CD4-positive, alpha-beta T cell treated with Interleukin-15 for 1 hour (primary cell): Measurements from ENCODE around the gene BRI3.

Experiments
- DNase-seq: peaks from one replicate; pipeline ENCODE4 v3.0.0-alpha.2; 2020

The BRI3 gene

GRCh38 chr7:98288064-98288823 is 6.8 kb downstream of the BRI3 start:
- DNase-seq = no peak

- no peak for DNase-seq
Measured at GRCh38 chr7:98289333-98289875, 7.9 kb downstream of the BRI3 start.

GRCh38 chr7:98291717-98292116 is 10.2 kb downstream of the BRI3 start:
- no peak for DNase-seq

- DNase-seq = no peak
Measured at GRCh38 chr7:98293265-98293664, 11.8 kb downstream of the BRI3 start.

GRCh38 chr7:98293746-98294145 is 12.3 kb downstream of the BRI3 start:
- DNase-seq = no peak

GRCh38 chr7:98294326-98294725 is 12.8 kb downstream of the BRI3 start:
- no peak for DNase-seq

- DNase-seq = no peak
Measured at GRCh38 chr7:98294798-98295382, 13.4 kb downstream of the BRI3 start.

GRCh38 chr7:98295467-98296192 is 14.1 kb downstream of the BRI3 start:
- DNase-seq = no peak

GRCh38 chr7:98296833-98297232 is 15.3 kb downstream of the BRI3 start:
- no peak for DNase-seq

- DNase-seq = no peak
Measured at GRCh38 chr7:98297626-98298286, 16.3 kb downstream of the BRI3 start.

- DNase-seq = no peak
Measured at GRCh38 chr7:98300595-98301372, 19.3 kb downstream of the BRI3 start.

- no peak for DNase-seq
Measured at GRCh38 chr7:98301693-98302470, 20.4 kb downstream of the BRI3 start.

- no peak for DNase-seq
Measured at GRCh38 chr7:98303176-98303865, 21.8 kb downstream of the BRI3 start.

- DNase-seq = no peak
Measured at GRCh38 chr7:98303906-98304305, 22.4 kb downstream of the BRI3 start.

GRCh38 chr7:98305951-98306535 is 24.6 kb downstream of the BRI3 start:
- DNase-seq = no peak

- DNase-seq = no peak
Measured at GRCh38 chr7:98307971-98308466, 26.5 kb downstream of the BRI3 start.

GRCh38 chr7:98309566-98309965 is 28.1 kb downstream of the BRI3 start:
- no peak for DNase-seq

GRCh38 chr7:98312201-98312600 is 30.7 kb downstream of the BRI3 start:
- no peak for DNase-seq

GRCh38 chr7:98314469-98314868 is 33.0 kb downstream of the BRI3 start:
- peak; percentile 56 for DNase-seq

- DNase-seq = no peak
Measured at GRCh38 chr7:98315318-98315993, 34.0 kb downstream of the BRI3 start.
